NCI-H748 treated with DMSO at 0.1 percent for 48 hours (cell line): Measurements from ENCODE around the gene SLC9A1.
"Not testable (repeated sequence)": the region's sequence is repeated elsewhere in the genome, so short reads cannot be mapped to it uniquely, and the experiment has no call there.

Experiments used
- DNase-seq: peaks from one replicate; lab custom pipeline; 2025; lab: John Stamatoyannopoulos, UW

Gene SLC9A1

DNA sequence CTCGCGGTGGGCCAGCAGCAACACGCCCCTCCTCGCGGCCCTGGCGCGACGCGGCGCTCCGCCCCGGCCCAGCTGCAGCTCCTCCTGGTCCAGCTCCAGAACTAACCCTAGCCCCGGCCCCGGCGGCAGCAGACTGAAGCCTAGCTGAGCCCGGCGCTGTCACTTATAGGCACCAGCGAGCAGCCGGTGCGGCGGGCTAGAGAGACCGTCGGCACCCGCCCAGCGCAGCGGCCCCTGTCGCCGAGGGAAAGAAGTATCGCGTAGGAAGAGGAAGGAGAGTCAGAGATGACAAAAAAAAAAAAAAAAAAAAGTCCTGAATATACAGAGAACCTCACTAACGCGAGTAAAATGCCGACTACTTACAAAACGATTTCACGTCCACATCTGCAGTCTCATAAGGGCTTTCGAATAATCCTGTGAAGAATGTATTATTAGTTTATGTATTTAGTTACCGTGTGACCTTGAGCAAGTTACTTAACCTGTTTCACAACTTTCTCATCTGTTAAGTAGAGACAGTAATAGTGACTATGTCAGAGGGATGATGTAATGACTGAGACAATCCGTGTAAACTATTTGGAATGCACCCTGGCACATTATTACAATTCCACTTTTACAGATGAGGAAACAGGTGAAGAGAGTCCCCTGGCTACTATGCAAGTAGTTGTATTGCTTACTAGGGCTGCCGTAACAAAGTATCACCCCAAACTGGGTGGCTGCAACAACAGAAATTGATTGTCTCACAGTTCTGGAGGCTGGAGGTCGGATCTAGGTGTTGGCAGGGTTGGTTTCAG is at the start of gene SLC9A1:
Gene SLC9A1, minus strand, starts transcription at position 135 of the 791 bp plus-strand sequence. CDS start 791 bp downstream, outside the sequence.
- peak; percentile 61 for DNase-seq

DNA sequence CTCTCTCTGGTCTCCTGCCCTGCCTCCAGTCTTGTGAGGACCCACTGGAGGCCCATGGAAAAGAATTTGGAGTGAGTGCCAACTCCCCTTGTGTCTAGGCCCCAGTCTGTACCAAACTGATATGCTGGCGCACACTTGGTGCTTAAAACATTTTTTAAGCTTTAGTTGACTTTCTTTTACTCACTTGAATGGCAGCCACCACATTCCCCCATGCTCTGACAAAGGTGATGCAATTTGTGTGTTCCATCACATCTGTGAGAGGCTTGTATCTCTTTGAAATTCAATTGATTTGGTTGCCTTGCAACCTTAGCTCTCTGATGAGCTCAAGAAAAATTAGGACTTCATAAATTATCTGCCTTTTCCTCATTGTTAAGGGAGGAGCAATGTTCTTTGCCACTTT is 49.0 kb upstream of the SLC9A1 start:
- no peak for DNase-seq

DNA sequence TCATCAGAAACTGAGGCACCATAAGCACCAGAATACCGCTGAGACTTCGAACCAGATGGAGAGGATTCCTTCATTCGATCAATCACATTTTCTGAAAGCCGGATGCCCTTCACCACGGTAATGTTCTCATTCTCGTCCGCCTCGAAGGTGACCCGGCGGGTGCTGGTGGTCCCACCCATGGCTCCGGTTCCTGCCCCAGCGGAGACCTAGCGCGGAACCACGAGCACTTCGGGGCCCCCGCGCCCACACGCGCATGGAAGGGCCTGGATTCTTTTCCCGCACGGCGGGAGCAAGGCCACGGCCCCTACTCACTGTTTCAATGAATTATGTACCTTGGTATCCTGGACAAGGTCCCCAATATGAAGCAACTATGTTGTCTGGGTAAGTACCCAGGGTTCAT is 46.4 kb upstream of the SLC9A1 start:
- DNase-seq: no peak

DNA sequence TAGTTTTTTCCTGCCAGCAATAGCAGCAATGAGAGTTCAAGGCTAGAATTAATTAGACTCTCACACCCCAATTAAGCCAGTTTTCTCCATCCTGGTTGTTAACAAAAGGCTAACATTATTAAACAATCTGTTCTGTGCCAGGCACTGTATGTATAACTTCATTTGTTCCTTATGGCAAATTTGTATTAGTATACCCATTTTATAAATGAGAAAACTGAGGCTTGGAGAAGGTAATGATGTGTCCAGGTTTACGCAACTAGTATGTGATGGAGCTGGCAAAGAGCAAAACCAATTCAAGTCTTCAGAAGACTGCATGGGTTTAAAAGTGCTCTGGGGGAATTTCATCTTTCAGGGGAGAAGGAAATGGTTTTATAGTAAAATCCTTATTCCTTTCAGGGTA is 38.3 kb upstream of the SLC9A1 start:
- no peak for DNase-seq

DNA sequence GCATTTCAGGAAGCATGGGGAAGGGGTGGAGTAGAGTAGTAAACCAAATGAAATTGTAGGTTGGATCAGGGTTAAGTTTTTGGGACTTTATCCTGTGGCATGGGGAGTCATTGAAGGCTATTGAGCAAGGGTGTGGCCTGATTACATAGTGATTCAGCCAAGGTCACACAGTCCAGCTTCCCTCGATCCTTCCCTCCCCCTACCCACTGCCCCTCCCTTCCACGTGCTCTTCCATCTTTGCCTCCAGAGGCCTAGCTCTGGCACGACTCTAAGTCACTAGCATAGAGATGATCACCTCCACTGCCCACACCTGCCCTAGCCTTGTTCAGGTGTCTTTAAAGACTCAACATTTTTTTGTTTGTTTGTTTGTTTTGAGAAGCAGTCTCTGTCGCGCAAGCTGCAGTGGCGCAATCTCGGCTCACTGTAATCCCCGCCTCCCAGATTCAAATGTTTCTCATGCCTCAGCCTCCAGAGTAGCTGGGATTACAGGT is 37.2 kb upstream of the SLC9A1 start:
- DNase-seq: no peak

DNA sequence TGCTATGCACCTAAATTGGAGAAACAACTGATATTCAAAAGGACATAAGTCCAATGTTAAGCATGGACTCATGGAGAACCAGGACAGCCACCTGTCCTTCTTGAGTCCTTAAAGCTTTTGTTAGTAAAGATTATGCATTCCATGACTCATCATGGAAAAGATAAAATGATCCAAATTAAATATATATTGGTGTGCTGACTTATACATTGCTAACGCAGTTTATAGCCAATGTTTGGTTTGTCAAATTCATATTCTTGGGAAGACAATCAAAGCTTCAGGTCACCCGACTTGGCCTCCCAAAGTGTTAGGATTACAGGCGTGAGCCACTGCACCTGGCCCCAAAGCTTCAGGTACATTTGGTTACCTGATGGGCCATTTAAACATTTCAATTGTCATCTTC is 29.7 kb upstream of the SLC9A1 start:
- DNase-seq: not testable (repeated sequence)

DNA sequence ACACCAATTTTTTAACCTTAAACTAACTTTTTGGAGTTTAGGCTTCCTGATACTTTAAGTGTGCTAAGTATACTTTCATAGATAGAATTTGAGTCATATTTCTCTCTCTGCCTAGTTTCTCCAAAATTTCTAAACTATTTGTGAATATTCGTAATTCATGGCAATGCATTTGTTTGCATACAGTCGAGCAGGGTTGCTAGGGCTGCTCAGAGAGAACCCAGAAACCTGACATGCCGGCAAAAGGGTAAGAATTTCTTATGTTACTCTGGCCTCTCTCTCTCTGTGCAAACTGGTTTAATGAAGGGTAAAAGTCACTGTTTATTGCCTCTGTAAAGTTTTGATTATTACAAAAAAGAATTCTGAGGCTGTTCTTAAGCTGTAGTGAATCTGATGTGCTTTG is 25.1 kb upstream of the SLC9A1 start:
- no peak for DNase-seq

DNA sequence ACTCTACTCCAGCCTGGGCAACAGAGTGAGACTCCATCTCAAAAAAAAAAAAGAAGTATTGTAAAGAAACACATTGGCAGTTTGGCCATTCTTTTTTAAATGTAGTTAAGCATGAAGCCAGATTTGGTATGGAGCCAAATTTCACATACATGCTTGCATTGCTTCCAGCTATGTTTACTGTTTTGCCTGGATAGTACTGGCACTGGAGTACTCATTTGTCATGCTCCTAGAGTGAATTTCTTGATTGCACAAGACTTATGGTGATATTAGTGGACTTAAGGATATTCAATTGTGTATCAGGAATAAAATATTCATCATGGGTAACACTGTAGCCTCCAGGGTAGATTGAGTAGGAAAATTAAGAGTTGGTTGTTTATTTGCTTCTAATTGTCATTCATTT is 24.5 kb upstream of the SLC9A1 start:
- no peak for DNase-seq

DNA sequence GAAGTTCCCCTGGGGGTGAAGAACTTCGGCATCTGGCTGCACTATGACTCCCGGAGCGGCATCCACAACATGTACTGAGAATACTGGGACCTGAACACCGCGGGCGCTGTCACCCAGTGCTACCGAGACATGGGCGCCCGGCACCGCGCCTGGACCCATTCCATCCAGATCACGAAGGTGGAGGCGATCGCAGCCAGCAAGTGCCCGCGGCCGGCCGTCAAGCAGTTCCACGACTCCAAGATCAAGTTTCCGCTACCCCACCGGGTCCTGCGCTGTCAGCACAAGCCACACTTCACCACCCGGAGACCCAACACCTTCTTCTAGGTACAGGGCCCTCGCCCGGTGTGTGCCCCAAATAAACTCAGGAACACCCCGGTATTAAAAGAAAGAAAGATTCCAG is 22.0 kb upstream of the SLC9A1 start:
- DNase-seq: no peak

DNA sequence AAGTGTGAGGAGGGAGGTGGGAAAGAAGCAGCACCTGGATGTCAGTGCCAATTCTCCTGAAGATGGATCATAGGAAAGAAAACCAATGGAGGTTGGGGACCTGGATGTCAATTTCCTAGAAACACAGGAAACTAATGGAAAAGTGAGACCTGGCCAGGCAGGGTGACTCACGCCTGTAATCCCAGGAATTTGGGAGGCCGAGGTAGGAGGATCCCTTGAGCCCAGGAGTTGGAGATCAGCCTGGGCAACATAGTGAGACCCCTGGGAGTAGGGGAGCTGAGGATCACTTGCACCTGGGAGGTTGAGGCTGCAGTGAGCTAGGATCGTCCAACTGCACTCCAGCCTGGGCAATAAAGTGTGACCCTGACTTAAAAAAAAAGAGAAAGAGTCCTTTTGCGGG is 21.4 kb upstream of the SLC9A1 start:
- no peak for DNase-seq

DNA sequence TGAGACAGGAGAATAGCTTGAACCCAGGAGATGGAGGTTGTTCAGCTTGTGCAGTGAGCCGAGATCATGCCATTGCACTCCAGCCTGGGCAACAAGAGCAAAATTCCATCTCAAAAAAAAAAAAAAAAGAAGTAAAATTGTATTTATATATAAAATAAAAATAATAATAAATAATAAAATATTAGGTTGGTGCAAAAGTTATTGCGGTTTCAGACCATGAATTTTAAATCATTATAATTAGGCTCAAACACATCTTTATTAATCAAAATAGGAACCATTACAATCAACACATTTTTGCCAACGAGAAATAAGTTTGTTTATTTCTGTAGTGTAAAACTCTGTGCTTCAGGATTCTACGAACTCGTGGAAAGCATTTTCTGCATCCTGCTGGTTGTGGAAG is 18.1 kb upstream of the SLC9A1 start:
- DNase-seq: not testable (repeated sequence)

DNA sequence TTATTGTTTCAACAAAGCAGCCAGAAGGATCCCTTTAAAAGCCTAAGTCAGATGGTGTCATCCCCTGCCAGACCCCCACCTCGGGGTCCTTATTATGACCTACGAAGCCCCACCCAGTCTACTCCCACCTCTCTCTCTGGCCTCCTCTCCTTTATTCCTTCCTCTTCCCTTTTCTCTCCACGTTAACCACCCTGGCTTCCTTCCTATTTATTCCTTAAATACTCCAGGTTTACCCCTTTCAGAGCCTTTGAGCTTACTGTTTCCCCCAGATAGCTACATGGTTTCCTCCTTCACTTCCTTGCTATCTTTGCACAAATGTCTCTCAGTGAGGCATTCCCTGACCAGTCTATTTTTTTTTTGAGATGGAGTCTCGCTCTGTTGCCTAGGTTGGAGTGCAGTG is 12.0 kb upstream of the SLC9A1 start:
- no peak for DNase-seq

DNA sequence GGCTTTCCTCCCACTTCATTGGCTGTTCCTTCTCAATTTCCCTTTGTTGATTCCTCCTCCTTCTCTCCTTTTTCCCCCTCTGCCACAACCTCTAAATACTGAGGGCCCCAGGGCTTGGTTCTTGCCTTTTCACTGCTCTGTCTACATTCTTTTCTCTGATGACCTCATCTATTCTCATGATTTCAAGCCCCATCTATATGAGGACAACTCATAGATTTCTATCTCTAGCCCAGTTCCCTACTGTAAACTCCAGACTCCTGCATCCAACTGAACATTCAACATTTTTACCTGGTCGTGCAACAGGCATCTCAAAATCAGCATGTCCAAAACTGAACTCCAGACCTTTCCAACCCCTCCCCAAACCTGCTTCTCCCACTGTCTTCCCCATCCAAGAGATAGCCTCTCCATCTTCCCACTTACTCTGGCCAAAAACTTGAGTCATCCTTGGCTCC is 11.5 kb upstream of the SLC9A1 start:
- DNase-seq: no peak

DNA sequence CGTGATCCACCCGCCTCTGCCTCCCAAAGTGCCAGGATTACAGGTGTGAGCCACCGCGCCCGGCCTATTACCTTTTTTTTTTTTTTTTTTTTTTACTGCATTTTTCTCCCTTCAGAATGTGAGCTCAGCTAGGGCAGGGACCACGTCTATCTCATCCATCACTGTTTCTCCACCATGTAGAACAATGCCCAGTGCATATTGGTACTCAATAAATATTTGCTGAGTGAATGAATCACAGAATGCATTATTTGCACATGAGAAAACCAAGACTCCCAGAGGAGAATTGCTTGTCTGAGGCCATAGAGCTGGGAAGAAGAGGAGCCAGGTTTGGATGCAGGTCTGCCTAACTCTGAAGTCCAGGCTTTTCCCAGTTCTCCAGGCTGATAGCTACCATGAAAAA is 8.2 kb upstream of the SLC9A1 start:
- DNase-seq: no peak

DNA sequence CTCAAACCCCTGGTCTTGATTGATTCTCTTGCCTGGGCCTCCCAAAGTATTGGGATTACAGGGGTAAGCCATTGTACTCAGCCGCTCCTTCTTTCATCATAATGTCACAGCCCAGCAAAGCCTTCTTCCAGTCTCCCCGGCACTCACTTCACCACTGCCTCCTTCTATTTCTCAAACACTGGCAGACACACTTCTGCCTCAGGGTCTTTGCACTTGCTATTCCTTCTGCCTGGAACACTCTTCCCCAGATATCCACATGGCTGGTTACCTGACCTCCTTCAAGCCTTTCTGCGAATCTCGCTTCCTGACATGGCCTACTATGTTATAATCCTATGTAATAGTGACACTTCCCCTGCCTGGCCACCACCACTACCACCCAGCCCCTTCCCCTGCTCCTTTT is 7.2 kb upstream of the SLC9A1 start:
- no peak for DNase-seq

DNA sequence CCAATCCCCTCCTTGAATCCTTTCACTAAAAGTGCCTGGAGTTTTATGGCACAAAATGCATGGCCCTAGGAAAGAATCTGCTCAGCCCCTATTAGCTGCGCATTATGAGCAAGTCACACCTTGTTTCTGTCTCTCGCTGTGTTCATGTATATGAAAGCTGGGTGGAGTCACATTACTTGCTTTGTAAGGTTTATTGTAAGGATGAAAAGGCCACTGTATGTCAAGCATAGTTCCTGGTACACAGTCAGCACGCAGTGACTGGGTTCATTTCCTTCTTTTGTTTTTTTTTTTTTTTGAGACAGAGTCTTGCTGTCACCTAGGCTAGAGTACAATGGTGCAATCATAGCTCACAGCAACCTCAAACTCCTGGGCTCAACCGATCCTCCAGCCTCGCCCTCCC is 6.7 kb upstream of the SLC9A1 start:
- no peak for DNase-seq

DNA sequence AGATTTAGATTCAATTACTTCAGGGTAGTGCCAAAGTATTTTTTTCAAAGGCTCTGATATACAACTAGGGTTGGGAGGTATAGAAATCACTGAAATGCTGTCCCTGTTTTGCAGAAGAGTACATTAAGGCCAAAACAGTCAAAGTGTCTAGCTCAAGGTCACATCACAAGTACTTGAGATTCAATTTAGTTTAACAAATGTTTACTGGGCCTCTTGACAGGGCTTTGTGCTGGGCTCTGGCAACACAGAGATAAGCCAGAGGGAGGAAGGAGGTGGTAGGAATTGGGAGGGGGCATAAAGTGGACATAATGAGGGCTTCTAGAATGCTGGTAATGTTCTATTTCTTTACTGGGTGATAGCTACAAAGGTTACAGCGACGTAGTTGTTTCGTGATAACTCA is 2.3 kb upstream of the SLC9A1 start:
- DNase-seq: no peak

DNA sequence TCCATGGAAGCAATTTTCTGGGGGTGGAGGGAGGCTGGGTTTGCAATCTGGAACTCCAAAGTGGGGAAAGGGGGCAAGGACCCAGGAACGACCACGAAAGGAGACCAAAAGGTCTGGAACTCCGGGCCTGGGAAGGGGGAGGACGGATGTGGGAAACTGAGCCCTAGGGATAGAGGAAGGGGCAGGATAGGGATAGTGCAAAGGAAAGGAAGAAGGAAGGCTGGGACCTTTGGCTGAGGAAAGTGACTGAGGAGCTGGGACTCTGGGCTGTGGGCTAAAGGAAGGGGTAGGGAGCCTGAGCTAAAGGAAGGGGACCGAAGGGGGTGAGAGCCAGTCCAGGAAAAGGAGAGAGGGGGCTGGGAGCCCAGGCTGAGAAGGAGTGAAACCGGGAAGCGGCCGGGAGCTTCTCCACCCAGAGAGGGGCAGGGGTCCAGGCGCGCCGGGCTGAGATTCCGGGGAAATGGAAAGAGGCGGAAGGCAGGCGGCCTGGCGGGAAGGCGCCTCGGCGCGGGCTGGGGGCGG is 395 bp downstream of the SLC9A1 start:
- DNase-seq: no peak

DNA sequence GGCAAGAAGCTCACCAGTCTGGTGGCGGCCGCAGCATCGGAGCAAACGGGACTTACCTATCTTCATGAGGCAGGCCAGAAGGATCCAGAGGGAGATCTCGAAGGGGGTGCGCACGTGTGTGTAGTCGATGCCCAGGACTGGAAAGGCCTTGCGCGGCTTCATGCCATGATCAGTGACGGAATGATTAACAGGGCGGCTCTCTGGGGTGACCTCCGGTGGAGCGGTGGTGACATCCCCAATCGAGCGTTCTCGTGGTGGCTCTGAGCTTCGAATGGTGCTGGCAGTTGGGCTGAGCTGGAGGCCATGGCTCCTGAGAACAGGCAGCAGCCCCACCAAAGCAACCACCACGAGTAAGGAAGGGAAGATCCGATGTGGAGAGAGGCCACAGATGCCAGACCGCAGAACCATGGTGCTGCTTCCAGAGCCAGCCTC is 982 bp downstream of the SLC9A1 start:
- DNase-seq: no peak

DNA sequence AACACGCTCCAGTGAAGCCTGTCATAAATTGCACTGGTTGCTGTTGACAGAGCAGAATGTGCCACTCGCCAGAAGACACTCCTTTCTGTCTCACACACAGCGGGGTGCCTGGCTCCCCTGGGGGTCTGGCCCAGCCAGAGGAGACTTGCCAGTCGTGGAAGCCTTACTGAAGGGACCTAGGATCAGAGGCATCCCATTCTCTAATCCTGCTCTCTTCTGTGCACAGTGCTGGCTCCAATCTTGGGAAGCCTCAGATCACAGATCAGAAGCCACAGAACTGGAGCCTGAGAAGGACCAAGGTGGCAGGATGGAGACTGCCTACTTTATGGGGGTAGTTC is 1.4 kb downstream of the SLC9A1 start:
- no peak for DNase-seq

DNA sequence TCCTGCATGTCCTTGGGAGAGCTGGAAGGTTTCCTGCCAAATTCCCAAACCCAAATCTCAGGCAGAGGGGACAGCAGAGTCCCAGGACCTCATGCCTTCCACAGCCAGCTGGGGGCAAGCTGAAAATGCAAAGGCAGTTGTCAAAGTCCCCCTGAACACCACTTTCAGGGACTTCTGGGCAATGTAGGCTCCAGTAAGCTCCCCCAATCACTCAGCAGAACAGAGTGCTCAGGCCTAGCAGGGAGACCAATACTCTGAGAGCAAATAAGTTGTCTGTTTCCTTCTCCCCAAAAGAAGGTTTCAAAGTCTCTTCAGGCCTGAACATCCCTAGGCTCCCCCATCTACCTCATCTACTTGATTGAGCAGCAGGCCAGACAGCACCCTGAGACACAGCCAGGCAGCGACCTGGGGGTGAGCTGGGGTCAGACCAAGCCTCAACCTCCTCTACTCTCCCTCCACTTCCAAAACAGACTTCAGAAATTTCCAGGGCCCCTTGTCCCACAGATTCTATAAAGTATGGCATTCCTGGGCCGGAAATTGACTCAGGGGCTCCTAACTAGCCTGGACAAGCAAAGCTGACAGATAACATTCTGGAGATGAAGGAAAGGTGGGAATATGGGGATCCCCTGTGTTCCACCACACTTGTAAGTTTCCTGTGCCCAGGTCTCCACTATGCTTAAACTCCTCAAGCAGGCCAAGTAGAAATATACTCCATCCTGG is 1.9 kb downstream of the SLC9A1 start:
- no peak for DNase-seq

DNA sequence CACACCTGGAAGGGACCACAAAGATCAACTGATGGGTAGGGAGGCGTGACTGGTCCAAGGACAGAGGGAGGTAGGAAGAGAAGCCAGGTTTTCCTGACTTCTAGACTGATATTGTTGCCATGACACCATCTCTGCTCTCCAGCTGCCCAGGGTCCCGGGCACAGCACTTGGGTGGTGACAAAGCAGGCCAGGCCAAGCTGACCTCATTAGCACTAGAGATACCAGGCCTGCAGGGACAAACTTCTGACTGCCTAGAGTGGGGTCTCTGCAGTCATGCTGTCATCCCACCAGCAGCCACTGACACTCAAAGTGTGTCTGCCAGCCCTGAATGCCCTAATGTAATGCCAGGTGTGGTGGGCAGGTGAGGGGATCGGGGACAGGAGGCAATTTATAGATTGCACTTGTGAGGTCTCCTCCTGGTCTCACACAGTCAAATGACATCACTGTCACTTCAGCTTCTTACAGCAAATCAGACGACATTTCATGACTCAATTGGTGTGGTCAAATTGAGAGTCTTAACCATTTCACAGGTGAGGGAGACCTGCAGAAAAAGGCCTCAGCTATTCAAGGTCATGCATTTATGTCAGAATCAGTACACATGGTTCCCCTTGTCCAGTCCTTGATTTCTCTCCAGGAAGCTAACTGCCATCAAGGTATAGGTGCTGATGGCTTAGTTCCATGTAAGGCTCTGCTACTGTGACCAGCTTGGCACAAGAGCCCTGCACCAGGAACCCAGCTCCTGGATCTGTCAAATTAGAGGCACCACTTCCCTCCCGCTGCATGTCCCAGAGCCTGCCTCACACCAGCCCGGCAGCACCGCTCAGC is 2.7 kb downstream of the SLC9A1 start:
- no peak for DNase-seq
